GM18519 (cell line): ENCODE results near the gene TLE1.
"Not testable (repeated sequence)": the region's sequence is repeated elsewhere in the genome, so short reads cannot be mapped to it uniquely, and the experiment has no call there.

Source experiments
- ATAC-seq: cut with Tn5 transposase; IDR thresholded peaks from one replicate; pipeline ENCODE4 v1.9.1; 2021; ENCODE audit warnings: mild to moderate bottlenecking, moderate library complexity; ENCODE audit not compliant: unreplicated experiment, low FRiP score

Gene TLE1

GRCh38 chr9:81656871-81657337, 32.4 kb downstream of the TLE1 start:
- ATAC-seq, result no peak

GRCh38 chr9:81656004-81656403, 33.3 kb downstream of the TLE1 start:
- ATAC-seq, result peak; percentile 85

- ATAC-seq, result no peak
Observed at GRCh38 chr9:81653240-81653639, 36.1 kb downstream of the TLE1 start.

- ATAC-seq, result no peak
Observed at GRCh38 chr9:81652058-81652687, 37.2 kb downstream of the TLE1 start.

GRCh38 chr9:81650586-81651515, 38.5 kb downstream of the TLE1 start:
- no peak for ATAC-seq

- ATAC-seq, result no peak
Observed at GRCh38 chr9:81649475-81650240, 39.7 kb downstream of the TLE1 start.

GRCh38 chr9:81648891-81649290, 40.5 kb downstream of the TLE1 start:
- ATAC-seq, result no peak

- no peak for ATAC-seq
Observed at GRCh38 chr9:81646337-81646736, 43.0 kb downstream of the TLE1 start.

GRCh38 chr9:81644513-81644912, 44.8 kb downstream of the TLE1 start:
- ATAC-seq, result not testable (repeated sequence)

- no peak for ATAC-seq
Observed at GRCh38 chr9:81637276-81637675, 52.1 kb downstream of the TLE1 start.

GRCh38 chr9:81636255-81636599, 53.1 kb downstream of the TLE1 start:
- ATAC-seq, result no peak

GRCh38 chr9:81635521-81636254, 53.7 kb downstream of the TLE1 start:
- no peak for ATAC-seq

GRCh38 chr9:81634915-81635516, 54.3 kb downstream of the TLE1 start:
- no peak for ATAC-seq

- ATAC-seq, result no peak
Observed at GRCh38 chr9:81633952-81634854, 55.1 kb downstream of the TLE1 start.

GRCh38 chr9:81632599-81632998, 56.7 kb downstream of the TLE1 start:
- ATAC-seq, result no peak

- no peak for ATAC-seq
Observed at GRCh38 chr9:81631218-81631745, 58.1 kb downstream of the TLE1 start.

GRCh38 chr9:81629440-81629839, 59.9 kb downstream of the TLE1 start:
- no peak for ATAC-seq

- no peak for ATAC-seq
Observed at GRCh38 chr9:81628897-81629296, 60.5 kb downstream of the TLE1 start.

GRCh38 chr9:81627481-81627880, 61.9 kb downstream of the TLE1 start:
- ATAC-seq, result no peak
